Hepatocyte (in vitro differentiated cells): Measurements from ENCODE around the gene SLC31A1.

Experiments used
- CTCF ChIP-seq: fragments of 200-600 bp; sonication (generic); IDR thresholded peaks from 2 replicates; pipeline ENCODE4 v1.5.1; 2016; ENCODE audit warnings: antibody characterized with exemption, mild to moderate bottlenecking; ENCODE audit not compliant: poor library complexity
- EZH2 ChIP-seq: fragments of 200-600 bp; sonication (generic); IDR thresholded peaks from 2 replicates; pipeline ENCODE4 v1.6.1; 2016; ENCODE audit warnings: antibody characterized with exemption, mild to moderate bottlenecking, borderline replicate concordance
- EZH2phosphoT487 ChIP-seq: fragments of 200-600 bp; sonication (generic); IDR thresholded peaks from one replicate; pipeline ENCODE4 v1.6.1; 2018; ENCODE audit warnings: antibody characterized with exemption, mild to moderate bottlenecking, low read depth, moderate library complexity; ENCODE audit not compliant: unreplicated experiment, severe bottlenecking

GRCh38 chr9:113301548-113301947 lies 80.2 kb downstream of the SLC31A1 start:
- TF ChIP-seq CTCF (no peak), EZH2phosphoT487 (no peak), EZH2 (no peak)
